ENCODE data around the gene ZNF410. TPM values are rescaled to one million over a fixed set of nuclear protein-coding genes. Genes with fewer than 3 reads are reported as not detected.
A peak's percentile ranks its signal among the peaks of the same experiment; 100 is the strongest.

The ZNF410 gene
- total RNA-seq, 1 donor from 2014 or later = 95.9 TPM

DNA sequence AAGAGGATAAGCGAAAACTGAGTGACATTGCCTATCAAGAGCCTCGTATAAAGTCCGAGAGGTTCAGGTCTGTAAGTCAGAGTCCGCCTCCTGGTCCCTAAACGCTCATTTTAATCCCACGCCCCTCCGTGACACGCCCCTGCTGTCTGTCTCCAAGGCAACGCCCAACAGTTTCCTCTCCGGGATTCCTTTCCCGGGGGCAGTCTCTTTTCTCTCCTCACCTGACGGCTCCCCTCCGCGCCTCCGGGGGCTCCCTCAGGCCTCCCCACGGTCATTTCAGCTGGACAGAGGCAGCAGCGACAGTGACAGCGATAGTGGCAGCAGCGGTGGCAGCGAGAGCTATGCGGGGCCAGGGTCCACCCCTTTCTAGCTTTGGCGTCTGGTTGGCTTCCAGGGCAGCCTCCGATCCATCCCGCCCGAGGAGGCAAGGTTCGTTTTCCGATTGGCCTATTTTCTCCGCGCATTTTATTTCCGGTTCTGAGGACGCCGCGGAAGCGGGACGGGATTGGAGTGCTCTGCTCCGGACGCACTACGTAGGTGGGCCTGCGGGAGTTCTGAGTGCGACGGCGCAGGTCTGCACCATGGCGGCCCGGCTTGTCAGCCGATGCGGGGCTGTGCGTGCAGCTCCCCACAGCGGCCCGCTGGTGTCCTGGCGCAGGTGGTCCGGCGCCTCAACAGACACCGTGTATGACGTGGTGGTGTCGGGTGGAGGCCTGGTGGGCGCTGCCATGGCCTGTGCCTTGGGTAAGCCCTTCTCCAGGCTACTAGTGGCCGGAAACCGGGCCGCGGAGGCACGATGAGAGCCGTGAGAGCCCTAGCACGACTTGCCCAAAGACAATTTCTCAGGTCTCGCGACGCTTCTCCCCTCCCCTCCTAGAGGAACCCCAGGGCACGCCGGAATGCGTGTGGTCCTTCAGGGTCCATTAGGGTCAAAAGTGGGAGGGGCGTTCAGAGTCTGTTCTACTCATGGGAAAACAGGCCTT is 63.4 kb downstream of the ZNF410 start, which contains the start of the genes COQ6 and FAM161B:
Gene COQ6 (plus strand): TSS at position 551 of the 983 bp plus-strand sequence. CDS start 31 bp downstream, at position 582.
Gene FAM161B (minus strand): TSS at position 343 of the 983 bp plus-strand sequence. CDS start 68 bp downstream, at position 275.
- DNase-seq (ENCODE audit: low read depth) = peak; percentile 93

DNA sequence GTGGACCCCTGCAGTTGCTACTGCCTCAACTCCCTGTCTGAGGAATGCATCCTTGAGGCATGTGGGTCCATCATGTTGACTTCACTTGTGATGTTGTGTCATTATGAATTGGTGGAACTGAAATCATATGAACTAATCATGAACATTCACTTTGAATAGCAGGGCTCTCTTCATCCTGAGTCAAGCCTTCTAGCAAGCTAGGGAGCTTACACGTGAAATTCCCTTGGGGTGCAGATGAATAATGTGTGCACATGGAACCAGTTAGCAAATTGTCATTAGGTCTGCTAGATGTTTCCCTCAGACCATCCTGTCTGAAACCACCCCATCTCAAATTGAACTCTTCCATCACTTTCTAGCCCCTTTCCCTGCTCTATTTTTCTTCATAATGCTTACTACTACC is 67.1 kb downstream of the ZNF410 start:
- no peak for DNase-seq (ENCODE audit: low read depth)

DNA sequence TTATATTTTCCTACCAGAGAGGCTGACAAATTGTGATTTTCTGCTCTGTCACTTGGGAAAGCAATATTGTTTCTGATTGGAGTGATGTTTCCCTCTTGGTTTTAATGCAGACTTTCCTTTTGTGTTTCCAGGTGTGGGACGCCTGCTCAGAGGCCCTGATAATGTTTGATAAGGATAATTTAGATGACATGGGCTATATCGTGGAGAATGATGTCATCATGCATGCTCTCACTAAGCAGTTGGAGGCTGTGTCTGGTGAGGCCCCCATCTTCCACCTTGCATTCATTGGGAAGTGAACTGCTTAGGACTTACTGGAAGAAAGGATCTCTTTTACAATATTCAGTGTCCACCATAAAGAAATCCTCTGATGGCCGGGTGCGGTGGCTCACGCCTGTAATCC is 69.0 kb downstream of the ZNF410 start:
- no peak for DNase-seq (ENCODE audit: low read depth)

DNA sequence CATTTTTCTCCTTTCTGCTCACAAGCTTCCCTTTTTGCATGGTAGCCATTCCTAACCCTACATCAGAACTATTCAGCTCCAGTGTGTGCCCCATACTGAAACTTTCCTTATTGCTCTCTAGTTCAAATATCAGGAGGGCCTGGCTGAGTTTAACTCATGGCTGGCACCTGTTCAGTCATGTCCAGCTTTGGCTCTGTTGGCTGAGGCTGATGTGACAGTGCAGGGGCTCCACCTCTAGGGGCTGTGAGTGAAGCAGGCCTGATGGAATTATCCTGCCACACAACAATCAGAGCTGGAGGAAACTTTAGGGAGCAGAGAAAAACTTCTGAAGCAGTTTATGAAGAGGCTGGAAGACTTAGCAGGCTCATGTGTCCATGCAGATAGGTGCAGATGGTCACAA is 71.9 kb downstream of the ZNF410 start:
- DNase-seq (ENCODE audit: low read depth) = no peak

DNA sequence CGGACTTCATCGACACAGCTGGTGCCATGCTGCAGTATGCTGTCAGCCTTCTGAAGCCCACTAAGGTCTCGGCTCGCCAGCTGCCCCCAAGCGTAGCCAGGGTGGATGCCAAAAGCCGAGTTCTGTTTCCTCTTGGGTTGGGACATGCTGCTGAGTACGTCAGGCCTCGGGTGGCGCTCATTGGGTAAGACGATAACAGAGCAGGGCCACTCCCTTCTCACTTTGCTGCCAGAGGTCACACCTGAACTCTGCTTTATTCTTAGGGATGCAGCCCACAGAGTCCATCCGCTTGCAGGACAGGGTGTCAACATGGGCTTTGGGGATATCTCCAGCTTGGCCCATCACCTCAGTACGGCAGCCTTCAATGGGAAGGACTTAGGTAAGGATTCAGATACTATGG is 74.5 kb downstream of the ZNF410 start:
- no peak for DNase-seq (ENCODE audit: low read depth)

DNA sequence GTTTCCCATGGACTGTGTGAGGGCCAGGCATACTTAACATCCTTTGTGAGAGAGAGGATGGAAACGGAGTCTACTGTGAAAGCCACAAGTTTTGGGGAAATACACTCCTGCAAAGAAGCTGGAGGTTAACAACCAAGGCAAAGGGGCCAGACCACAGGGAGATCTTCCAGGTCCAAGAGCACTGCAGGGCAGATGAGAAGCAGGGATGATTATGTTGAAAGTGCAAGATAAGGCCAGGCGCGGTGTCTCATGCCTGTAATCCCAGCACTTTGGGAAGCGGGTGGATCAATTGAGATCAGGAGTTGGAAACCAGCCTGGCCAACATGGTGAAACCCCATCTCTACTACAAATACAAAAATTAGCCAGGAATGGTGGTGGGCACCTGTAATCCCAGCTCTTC is 78.6 kb downstream of the ZNF410 start:
- no peak for DNase-seq (ENCODE audit: low read depth)

DNA sequence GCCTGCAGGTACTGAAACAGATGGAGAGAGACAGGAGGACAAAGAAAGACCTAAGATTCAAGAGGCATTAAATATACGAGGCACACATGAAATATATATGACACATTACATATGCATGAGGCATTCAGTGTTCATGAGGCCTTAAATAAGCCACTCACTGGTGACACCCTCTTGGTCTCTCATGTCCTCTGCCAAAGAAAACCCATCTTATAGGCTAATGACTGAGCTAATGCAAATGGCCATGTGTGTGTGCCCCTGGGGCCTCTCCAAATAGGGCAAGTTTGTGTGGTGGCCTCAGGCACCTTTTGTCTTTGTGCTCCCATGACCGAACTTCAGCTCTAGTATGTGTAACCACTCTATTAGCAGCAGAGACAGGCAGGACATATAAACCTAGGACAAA is 82.2 kb downstream of the ZNF410 start:
- no peak for DNase-seq (ENCODE audit: low read depth)

DNA sequence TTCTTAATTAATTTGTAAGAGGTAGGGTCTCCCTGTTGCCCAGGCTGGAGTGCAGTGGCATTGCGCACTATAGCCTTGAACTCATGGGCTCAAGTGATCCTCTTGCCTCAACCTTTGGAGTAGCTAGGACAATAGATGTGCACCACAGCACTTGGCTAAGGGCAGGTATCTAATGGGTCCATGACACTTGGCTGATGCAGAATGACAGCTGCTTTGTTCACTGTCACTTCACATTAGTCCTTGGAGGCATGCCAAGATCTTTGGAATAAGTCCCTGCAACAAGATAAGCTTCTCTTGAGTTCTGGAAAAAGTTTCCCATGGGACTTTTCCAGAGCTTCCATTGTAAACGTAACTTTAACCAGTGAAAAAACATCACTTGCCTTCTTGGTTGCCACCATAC is 86.8 kb downstream of the ZNF410 start:
- DNase-seq (ENCODE audit: low read depth) = no peak

DNA sequence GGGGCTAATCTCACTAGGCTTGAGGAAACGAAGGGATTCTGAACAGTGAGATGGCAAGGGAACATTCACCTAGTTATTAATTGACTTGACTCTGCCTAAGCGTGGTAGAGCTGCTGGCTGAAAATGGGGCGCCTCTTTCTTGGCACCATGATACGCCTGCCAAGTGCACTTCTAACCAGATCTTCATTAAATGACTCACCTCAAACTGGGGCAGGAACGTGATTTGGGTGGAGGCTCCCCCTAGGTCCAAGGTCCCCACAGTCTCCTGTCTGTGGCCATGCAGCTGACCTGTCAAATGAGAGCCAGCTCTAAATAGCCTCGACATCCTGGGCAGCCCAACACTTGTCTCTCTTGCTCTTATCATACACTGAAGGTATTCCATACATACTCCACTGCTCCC is 89.5 kb downstream of the ZNF410 start:
- DNase-seq (ENCODE audit: low read depth) = peak; percentile 43

DNA sequence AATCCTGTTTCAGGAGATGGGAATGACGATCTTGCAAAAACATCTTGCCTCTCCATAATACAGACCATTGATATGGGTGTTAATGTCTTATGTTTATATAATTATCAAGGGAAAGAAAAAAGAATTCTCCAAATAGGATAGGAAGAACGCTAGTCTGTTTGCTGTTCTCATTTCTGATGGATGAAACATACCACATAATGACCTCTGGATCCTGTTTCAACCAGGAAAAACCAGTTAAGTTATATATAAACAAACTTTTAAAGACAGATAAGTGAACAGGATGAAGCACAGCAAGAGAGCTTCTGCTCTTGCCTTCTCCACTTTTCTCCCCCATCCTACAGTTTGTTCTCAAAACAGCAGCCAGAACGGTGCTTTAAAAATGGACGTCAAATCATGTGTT is 91.2 kb downstream of the ZNF410 start:
- DNase-seq (ENCODE audit: low read depth) = peak; percentile 23

Other genes starting within 250 kb of the ZNF410 start
- 21.2 and 25.2 TPM in 2 replicates for gene DNAL1, start 241.9 kb upstream of the ZNF410 start, total RNA-seq
- 15.3 and 86.2 TPM in 2 replicates for gene PNMA1, start 172.5 kb upstream of the ZNF410 start, total RNA-seq
- 7.6 and 13.4 TPM in 2 replicates for gene PTGR2, start 35.0 kb upstream of the ZNF410 start, total RNA-seq
- gene FAM161B, start 63.2 kb downstream of the ZNF410 start, total RNA-seq = 2.3 and 7.5 TPM in 2 replicates
- 17.2 and 23.7 TPM in 2 replicates for gene COQ6, start 63.4 kb downstream of the ZNF410 start, total RNA-seq
- 8.9 and 14.3 TPM in 2 replicates for gene ENTPD5, start 132.4 kb downstream of the ZNF410 start, total RNA-seq
- 13.9 and 15.8 TPM in 2 replicates for gene BBOF1, start 132.5 kb downstream of the ZNF410 start, total RNA-seq
- 15.8 and 28.0 TPM in 2 replicates for gene ALDH6A1, start 197.6 kb downstream of the ZNF410 start, total RNA-seq
- 5.1 and 6.8 TPM in 2 replicates for gene LIN52, start 198.1 kb downstream of the ZNF410 start, total RNA-seq

All from renal cortical epithelial cell (primary cell).